ENCODE measurements around the gene ABCA1.

- TF ChIP-seq CTCF (conservative IDR thresholded peaks at IDR 0.05) (no peak), ZFX (IDR thresholded peaks at IDR 0.05) (no peak)
These were observed 55.1 kb downstream of the ABCA1 start for GRCh38 chr9:104872656-104873488.

Data from C4-2B (cell line).